ENCODE results near the gene RGMA.

Gene RGMA

GRCh38 chr15:93111451-93111850 is 22.4 kb upstream of the RGMA start:
- TF ChIP-seq POLR2AphosphoS5 (IDR thresholded peaks at IDR 0.05; ENCODE audit: low read depth, low read length) (no peak), TAF1 (IDR thresholded peaks at IDR 0.05; ENCODE audit: borderline replicate concordance, insufficient read depth, low read length) (no peak), SIN3A (IDR thresholded peaks at IDR 0.05; ENCODE audit: borderline replicate concordance, insufficient read depth, low read length) (no peak), REST (IDR thresholded peaks at IDR 0.05; ENCODE audit: insufficient read depth in 1 of 2, low read depth in 2 of 2, low read length in 2 of 2) (no peak)

DNA sequence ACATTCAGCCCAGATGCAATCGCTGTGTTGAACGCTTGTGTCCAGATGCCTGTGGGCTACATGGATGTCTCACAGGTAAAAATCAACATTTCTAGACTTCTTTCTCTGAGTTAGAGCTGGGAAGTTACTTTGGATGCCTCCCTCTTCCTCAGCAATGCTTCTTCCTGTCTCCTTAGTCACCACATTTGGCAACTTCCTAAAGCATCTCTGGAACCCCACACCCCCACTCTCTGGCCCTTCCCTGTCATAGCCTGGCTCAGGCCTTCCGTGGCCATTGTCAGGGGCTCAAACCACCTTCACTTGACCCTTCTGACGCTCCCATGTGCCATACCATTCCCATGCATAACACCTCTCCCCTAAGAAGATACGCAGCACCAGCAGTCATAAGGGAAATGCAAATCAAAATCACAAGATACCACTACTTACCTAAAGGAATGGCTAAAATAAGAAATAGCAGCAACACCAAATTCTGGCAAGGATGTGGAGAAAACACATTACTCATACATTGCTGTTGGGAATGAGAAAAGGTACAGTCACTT is 21.6 kb upstream of the RGMA start:
- TF ChIP-seq TAF1 (IDR thresholded peaks at IDR 0.05; ENCODE audit: borderline replicate concordance, insufficient read depth, low read length) (no peak), POLR2AphosphoS5 (IDR thresholded peaks at IDR 0.05; ENCODE audit: low read depth, low read length) (no peak), REST (IDR thresholded peaks at IDR 0.05; ENCODE audit: insufficient read depth in 1 of 2, low read depth in 2 of 2, low read length in 2 of 2) (no peak), SIN3A (IDR thresholded peaks at IDR 0.05; ENCODE audit: borderline replicate concordance, insufficient read depth, low read length) (no peak), FOXP2 (optimal IDR thresholded peaks at IDR 0.05; ENCODE audit: borderline replicate concordance, extremely low read depth, extremely low read length, insufficient read depth) (no peak)

DNA sequence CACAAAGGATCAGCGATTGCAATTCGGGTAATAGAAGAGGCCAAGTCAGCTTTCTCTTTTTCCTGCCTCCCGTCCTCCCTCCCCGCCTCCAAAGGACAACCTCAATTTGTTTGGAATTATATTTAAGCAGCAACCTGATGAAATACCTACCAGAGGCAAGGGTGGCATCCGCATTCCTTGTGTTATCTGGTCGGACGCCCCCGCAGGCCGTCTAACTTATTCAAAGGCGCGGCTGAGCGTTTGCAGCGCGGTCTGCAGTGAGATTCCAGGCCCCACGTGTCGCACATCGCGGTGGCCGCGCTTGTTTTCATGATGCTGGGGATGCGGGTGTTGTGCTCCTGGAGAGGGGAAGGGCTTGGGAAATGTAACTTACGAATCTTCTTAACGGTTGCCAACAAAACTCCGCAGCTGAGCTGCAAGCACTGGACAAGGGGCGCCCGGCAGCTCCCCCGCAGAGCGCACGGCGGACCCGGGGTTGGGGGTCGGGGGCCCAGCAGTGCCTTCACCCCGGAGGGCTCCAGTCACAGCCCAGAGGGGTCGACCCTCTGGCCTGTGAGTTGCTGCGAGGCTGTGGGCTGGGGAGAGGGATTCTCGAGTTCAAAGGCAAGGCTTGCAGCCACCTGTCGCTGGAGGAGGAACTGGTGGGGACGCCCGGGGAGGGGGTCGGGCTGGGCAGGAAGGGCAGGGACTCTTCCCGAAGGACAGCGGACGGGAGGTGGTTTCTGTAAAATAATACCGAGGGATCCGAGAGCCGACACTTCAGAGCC is 20.5 kb upstream of the RGMA start:
- TF ChIP-seq FOXP2 (optimal IDR thresholded peaks at IDR 0.05; ENCODE audit: borderline replicate concordance, extremely low read depth, extremely low read length, insufficient read depth), result no peak
- no peak for TF ChIP-seq POLR2AphosphoS5 (IDR thresholded peaks at IDR 0.05; ENCODE audit: low read depth, low read length)
- TF ChIP-seq SIN3A (IDR thresholded peaks at IDR 0.05; ENCODE audit: borderline replicate concordance, insufficient read depth, low read length), result no peak

DNA sequence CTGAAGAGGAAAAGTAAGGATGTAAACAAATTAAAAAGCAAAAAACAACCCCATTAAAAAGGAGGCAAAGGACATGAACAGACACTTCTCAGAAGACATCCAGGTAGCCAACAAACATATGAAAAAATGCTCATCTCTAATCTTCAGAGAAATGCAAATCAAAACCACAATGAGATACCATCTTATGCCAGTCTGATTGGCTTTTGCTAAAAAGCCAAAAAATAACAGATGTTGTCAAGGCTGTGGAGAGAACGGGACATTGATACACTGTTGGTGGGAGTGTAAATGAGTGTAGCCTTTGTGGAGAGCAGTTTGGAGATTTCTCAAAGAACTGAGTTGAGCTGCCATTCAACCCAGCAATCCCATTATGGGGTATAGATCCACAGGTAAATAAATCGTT is 18.6 kb upstream of the RGMA start:
- TF ChIP-seq POLR2AphosphoS5 (IDR thresholded peaks at IDR 0.05; ENCODE audit: low read depth, low read length) (no peak), REST (IDR thresholded peaks at IDR 0.05; ENCODE audit: insufficient read depth in 1 of 2, low read depth in 2 of 2, low read length in 2 of 2) (no peak), SIN3A (IDR thresholded peaks at IDR 0.05; ENCODE audit: borderline replicate concordance, insufficient read depth, low read length) (no peak), FOXP2 (optimal IDR thresholded peaks at IDR 0.05; ENCODE audit: borderline replicate concordance, extremely low read depth, extremely low read length, insufficient read depth) (no peak)

GRCh38 chr15:93105485-93105884 is 16.5 kb upstream of the RGMA start:
- TF ChIP-seq TAF1 (IDR thresholded peaks at IDR 0.05; ENCODE audit: borderline replicate concordance, insufficient read depth, low read length), result no peak
- TF ChIP-seq REST (IDR thresholded peaks at IDR 0.05; ENCODE audit: insufficient read depth in 1 of 2, low read depth in 2 of 2, low read length in 2 of 2), result no peak
- no peak for TF ChIP-seq SIN3A (IDR thresholded peaks at IDR 0.05; ENCODE audit: borderline replicate concordance, insufficient read depth, low read length)
- no peak for TF ChIP-seq FOXP2 (optimal IDR thresholded peaks at IDR 0.05; ENCODE audit: borderline replicate concordance, extremely low read depth, extremely low read length, insufficient read depth)
- no peak for TF ChIP-seq POLR2AphosphoS5 (IDR thresholded peaks at IDR 0.05; ENCODE audit: low read depth, low read length)

Measured in PFSK-1 (cell line).